ENCODE measurements around the gene TLE5.

- TF ChIP-seq CTCF (IDR thresholded peaks at IDR 0.05; ENCODE audit: insufficient read depth, low read length, poor library complexity, severe bottlenecking) (no peak), EZH2phosphoT487 (conservative IDR thresholded peaks at IDR 0.05; ENCODE audit: low read length) (no peak)
These were observed 34.6 kb upstream of the TLE5 start for GRCh38 chr19:3096902-3097326.

Data from SU-DHL-6 (cell line).